Fibroblast of villous mesenchyme (primary cell): ENCODE results near the gene LHX3. TPM values are rescaled to one million over a fixed set of nuclear protein-coding genes. Genes with fewer than 3 reads are reported as not detected.

Source experiments
- DNase-seq: peaks from one replicate; pipeline ENCODE4 v3.0.0-alpha.2; 2010; ENCODE audit warnings: low read depth
- H3K4me3 ChIP-seq: 2 replicates; pipeline ENCODE4 v1.5.1; 2011; ENCODE audit warnings: low read depth, mild to moderate bottlenecking, low read length
- total RNA-seq: library from RNA; depleted of rRNA; stranded (reverse); fragments of >200 nt; gene quantifications from 2 replicates; pipeline ENCODE4 v1.2.3, GENCODE V29; 2012
- TF ChIP-seq, protein P1 (sequence below): IDR thresholded peaks from 2 replicates; pipeline ENCODE4 v1.5.1; 2012; ENCODE audit warnings: low read depth, mild to moderate bottlenecking, low read length; ENCODE audit not compliant: insufficient read depth

The LHX3 gene
- total RNA-seq, result not detected in 2 replicates

DNA sequence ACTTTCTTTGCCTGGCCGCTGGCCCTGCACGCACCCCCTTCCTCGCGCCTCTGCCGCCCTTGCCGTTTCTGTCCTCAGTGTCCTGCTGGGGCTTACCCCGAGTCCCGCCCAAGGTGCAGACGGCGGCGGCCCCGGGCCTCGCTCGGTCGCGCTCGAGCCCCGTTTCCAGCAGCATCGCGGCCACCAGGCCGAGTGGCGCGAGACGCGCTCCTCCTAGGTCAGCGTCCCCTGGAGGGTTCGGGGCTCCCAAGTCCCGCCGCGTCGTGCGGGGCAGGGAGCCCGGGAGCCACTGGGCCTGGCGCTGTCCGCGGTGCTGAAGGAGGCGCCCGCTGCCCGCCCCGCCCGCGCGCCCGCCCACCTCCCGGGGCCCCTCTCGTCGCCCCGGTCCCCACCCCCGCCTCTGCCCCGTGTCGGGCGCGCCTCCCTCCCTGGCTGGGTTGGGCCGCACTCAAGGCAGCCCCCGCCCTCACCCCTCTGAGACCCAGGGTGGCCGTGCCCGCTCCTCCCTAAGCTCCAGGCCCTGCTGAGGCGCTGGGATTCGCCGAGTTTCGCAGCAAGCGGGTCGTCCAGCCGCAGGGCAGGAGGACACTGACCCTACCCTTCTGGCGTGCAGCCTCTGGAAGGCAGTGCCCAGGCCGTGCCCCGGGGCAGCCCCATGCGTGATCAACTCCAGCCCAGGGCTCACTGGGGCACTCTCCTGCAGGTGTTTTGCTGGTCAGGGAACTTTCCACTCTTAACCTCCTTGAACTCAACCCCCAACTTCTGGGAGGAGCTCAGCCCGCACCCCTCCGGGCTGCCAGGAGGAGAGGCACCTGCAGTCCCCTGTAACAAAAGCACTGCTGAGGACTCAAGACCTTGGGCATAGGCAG, at the start of gene LHX3:
Gene LHX3, minus strand, starts transcription at position 291 of the 869 bp plus-strand sequence. Its CDS starts 116 bp downstream, at position 175.
- peak; percentile 16 for DNase-seq
- TF ChIP-seq, protein P1, sequence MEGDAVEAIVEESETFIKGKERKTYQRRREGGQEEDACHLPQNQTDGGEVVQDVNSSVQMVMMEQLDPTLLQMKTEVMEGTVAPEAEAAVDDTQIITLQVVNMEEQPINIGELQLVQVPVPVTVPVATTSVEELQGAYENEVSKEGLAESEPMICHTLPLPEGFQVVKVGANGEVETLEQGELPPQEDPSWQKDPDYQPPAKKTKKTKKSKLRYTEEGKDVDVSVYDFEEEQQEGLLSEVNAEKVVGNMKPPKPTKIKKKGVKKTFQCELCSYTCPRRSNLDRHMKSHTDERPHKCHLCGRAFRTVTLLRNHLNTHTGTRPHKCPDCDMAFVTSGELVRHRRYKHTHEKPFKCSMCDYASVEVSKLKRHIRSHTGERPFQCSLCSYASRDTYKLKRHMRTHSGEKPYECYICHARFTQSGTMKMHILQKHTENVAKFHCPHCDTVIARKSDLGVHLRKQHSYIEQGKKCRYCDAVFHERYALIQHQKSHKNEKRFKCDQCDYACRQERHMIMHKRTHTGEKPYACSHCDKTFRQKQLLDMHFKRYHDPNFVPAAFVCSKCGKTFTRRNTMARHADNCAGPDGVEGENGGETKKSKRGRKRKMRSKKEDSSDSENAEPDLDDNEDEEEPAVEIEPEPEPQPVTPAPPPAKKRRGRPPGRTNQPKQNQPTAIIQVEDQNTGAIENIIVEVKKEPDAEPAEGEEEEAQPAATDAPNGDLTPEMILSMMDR, result no peak
- H3K4me3 ChIP-seq, result no peak within 1 kb of the TSS

DNA sequence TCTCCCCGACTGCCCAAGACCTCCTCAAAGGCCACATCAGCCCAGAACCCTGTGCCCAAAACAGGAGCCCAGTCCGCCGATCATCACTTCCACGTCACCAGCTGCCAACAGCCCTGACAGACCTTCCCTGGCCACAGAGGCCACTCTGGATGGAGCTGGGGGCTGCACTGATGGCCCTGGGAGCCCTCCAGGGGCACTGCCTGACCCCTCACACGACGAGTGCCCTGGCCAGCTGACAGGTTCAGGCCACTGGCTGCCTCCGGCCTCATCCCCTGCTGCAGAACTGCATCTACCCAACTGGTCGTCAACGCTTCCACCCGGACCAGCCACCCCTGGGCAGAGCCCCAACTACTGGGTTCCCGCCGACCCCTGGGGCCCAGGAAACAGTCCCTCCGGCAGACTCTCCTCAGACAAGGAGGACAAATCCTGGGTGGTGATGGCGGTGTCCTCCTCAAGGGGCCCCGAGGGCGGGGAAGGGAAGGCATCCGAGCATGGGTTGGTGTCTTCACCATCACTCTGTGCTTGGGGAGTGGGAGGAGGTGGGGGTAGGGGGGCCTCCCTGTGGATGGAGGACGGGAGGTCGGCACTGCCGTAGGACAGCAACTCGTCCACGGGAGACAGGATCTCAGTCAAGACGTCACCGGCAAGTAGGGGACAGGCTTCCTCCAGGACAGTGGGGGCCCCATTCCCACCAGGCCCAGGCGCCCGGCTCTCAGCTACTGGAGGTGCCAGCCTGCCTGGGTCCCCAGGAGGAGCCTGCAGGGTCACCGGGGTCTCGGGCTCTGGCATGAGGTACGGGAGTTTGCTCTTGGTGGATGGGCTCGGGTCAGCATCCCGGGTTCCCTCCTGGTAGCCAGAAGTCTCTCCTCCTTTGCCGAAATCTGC, 48.6 kb upstream of the LHX3 start:
- TF ChIP-seq, protein P1, result no peak
- no peak overlapping the region for H3K4me3 ChIP-seq
- DNase-seq, result no peak

DNA sequence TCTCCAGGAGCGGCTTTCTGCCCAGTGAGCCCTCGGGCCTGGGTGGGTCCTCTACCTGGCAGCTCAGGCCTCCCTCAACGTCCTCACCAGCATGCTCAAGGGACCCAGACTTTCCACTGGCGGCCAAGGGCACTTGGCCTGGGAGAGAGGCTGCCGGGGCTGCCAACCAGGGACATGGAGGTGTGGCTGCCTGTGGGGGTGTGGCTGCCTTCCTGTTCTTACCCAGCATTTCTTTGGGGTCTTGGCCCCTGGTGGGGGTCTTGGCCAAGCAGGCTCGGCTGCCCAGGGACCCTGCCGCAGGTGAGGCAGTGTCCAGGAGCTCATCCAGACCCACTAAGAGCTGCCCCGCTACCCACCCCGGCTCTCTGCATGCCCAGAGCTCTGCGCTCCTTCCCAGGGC, 47.9 kb upstream of the LHX3 start:
- TF ChIP-seq, protein P1, result no peak
- DNase-seq, result no peak
- no peak overlapping the region for H3K4me3 ChIP-seq

DNA sequence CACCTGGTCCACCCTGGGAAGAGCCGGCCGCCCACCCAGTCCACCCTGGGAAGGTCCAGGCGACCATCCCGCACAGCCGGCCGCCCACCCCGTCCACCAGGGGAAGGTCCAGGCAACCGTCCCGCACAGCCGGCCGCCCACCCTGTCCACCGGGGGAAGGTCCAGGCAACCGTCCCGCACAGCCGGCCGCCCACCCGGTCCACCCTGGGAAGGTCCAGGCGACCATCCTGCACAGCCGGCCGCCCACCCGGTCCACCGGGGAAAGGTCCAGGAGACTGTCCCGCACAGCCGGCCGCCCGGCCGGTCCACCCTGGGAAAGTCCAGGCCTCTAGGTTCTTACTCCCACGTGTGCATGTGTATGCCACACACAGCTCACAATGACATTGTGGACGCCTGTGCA, 47.4 kb upstream of the LHX3 start:
- DNase-seq, result no peak
- TF ChIP-seq, protein P1, result no peak
- H3K4me3 ChIP-seq, result no peak overlapping the region

DNA sequence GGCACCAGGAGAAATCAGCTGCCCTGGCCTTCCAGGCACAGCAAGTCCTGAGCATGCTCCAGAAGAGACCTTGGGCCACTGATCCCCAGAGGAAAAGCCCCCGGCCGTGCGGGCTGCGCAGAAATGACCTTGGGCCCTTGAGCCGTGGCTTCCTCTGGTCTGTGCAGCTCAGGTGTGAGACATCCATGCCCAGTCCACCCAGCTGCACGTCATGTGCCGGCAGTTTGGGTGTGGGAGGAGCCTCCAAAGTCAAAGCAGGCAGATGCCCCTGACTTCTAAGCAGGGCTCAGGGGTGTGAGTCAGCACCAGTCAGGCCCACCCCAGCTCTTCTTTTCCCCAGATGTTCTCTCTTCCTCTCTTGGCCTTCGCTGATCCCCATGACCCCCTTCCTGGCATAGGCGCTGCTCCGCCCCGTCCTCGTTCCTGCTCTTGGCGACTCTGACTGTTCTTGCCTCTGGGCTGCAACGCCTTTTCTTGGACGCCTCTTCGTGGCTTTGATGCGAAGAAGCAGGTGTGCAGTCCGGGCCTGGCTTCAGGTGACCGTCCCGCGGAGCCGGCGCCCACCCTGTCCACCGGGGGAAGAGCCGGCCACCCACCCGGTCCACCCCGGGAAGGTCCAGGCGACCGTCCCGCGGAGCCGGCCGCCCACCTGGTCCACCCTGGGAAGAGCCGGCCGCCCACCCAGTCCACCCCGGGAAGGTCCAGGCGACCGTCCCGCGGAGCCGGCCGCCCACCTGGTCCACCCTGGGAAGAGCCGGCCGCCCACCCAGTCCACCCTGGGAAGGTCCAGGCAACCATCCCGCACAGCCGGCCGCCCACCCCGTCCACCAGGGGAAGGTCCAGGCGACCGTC, 46.6 kb upstream of the LHX3 start:
- TF ChIP-seq, protein P1, result no peak
- no peak overlapping the region for H3K4me3 ChIP-seq
- DNase-seq, result no peak

DNA sequence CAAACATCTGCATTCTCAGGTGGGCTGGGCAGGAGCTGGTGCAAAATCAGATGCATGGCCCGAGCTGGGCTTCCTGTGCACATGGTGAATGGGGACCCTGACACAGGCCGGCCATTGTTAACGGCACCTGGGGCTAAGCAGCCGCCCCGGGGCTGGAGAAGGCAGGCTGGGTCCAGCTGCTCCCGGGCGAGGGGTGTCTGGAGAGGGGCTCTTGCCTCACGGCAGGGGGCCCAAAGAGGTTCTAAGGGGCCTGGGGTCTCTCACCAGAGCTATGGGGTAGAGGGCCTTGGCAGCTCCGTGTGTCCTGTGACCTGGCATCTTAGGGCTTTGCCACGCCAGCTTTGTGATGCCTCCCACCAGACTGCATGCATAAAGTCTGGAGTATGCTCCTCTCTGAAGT, 45.7 kb upstream of the LHX3 start:
- TF ChIP-seq, protein P1, result no peak
- DNase-seq, result no peak

More for the DNA sequence above, 45.7 kb upstream of the LHX3 start:
- H3K4me3 ChIP-seq, result no peak overlapping the region
